ENCODE data around the gene KDM2A. TPM values are rescaled to one million over a fixed set of nuclear protein-coding genes. Genes with fewer than 3 reads are reported as not detected.

Gene KDM2A
- total RNA-seq, 2 donors from 2014 or later = 27.7 to 37.3 TPM

DNA sequence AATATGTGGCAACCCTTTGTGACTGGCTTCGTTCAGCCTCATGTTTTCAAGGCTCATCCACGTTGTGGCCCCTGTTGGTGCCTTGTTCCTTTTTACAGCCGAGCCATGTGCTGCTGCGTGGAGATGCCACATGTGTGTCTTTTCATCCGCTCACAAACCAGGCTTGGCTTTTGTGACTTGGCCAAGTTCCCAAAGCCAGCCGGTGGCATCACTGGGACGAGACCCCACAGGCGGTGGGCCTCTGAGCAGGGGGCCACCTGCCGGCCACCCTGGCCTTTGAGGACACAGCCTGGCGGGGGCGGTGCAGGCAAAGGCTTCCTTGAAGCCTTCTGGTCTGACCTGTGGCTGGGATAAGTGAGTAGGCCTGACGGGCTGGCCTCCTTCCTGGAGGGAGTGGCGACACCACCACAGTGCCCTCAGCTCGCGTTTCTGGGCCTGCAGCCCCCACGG is 157.7 kb downstream of the KDM2A start:
- Histone ChIP-seq H3K9me3 (no peaks in the 10 kb centered on the region), H3K36me3 (peaks cover 33% of the 10 kb centered on the region), H3K27ac (peak overlapping the region; percentile 84 to 90), H3K4me1 (peaks cover 0 to 87% of the 10 kb centered on the region in 2 donors), H3K4me3 (peak overlapping the region in 1 of 2 donors; percentile 38), H3K27me3 (no peaks in the 10 kb centered on the region)
- TF ChIP-seq, protein P1, sequence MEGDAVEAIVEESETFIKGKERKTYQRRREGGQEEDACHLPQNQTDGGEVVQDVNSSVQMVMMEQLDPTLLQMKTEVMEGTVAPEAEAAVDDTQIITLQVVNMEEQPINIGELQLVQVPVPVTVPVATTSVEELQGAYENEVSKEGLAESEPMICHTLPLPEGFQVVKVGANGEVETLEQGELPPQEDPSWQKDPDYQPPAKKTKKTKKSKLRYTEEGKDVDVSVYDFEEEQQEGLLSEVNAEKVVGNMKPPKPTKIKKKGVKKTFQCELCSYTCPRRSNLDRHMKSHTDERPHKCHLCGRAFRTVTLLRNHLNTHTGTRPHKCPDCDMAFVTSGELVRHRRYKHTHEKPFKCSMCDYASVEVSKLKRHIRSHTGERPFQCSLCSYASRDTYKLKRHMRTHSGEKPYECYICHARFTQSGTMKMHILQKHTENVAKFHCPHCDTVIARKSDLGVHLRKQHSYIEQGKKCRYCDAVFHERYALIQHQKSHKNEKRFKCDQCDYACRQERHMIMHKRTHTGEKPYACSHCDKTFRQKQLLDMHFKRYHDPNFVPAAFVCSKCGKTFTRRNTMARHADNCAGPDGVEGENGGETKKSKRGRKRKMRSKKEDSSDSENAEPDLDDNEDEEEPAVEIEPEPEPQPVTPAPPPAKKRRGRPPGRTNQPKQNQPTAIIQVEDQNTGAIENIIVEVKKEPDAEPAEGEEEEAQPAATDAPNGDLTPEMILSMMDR (IDR thresholded peaks at IDR 0.05) = peak in 1 of 2 donors; percentile 49
- DNase-seq (ENCODE audit: low spot score) = no peak

DNA sequence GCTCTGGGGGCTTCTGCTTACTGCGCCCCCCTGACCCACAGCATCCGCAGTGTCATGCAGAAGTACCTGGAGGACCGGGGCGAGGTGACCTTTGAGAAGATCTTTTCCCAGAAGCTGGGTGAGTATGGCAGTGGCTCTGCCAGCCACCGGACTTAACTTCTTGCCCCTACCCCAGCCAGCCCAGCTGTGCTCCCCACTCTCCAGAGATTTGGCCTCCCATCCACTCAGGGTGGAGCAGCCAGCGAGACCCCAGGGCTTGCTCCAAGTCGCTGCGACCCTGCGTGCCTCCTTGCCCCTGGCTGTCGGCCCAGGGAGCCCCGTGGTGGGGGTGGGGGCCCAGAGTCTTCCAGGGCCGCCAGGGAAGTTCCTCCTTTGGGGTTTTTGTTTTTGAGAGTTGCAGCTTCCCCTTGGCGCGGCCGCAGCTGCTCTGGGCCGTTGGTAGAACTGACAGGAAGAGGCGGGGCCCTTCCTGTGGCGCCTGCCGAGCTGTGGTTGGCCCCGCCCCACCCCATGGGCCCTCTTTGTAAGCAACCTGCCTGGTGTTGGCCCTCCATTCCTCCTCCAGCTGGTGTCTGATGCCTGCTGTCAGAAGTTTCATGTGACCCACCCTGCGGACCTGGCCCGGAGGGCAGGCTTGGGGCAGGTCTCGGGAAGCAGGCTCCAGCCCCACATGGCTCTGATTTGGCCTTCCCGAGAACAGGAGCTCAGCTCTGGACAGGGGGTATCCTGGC is 158.3 kb downstream of the KDM2A start:
- Histone ChIP-seq H3K9me3 (no peaks in the 10 kb centered on the region), H3K36me3 (peaks cover 39% of the 10 kb centered on the region), H3K4me1 (peaks cover 0 to 81% of the 10 kb centered on the region in 2 donors), H3K27ac (peak overlapping the region; percentile 84 to 90), H3K4me3 (peak overlapping the region; percentile 11 to 38), H3K27me3 (no peaks in the 10 kb centered on the region)
- DNase-seq (ENCODE audit: low spot score) = peak; percentile 96
- TF ChIP-seq, protein P1 (IDR thresholded peaks at IDR 0.05) = no peak

DNA sequence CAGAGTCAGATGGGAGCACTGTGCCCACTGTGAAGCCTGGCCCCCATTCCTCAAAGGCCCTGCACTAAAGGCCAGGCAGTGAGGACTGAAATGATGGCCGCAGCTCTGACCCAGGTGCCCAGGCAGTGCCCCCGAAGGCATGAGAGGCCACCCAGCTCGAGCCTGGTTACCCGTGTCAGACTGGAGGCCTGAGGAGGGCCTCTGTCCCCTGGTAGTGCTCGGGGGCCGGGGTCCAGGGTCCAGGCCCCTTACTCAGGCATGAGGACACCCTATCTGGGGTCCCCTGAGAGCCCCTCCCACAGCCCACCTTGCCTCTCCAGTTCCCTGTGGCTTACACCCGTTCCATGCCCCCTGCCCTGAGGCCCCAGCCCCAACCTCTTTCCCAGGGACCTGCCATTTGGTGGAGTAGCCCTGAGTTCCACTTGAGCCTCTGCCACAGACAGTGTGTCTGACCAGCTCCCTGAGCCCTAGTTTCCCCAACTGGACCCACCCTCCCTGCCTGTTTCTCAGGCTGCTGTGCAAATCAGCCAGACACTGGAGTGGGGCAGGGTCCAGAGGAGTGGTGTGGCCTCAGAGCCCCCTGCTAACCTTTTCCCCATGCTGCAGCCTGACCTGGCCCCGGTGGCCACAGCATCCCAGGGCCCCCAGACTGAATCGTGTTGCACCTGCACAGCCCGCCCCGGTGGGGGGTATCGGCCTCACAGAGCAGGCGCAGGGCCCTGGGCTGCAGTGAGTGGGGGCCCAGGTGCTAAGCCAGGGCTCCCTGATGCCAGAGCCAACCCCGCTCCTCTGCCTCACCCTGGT is 159.3 kb downstream of the KDM2A start:
- H3K4me3 ChIP-seq = no peak overlapping the region
- no peak for DNase-seq (ENCODE audit: low spot score)
- TF ChIP-seq, protein P1 (IDR thresholded peaks at IDR 0.05) = no peak
- peak overlapping the region; percentile 84 to 90 for H3K27ac ChIP-seq
- peaks cover 48% of the 10 kb centered on the region for H3K36me3 ChIP-seq
- H3K9me3 ChIP-seq = no peaks in the 10 kb centered on the region
- peaks cover 0 to 71% of the 10 kb centered on the region in 2 donors for H3K4me1 ChIP-seq
- H3K27me3 ChIP-seq = no peaks in the 10 kb centered on the region

DNA sequence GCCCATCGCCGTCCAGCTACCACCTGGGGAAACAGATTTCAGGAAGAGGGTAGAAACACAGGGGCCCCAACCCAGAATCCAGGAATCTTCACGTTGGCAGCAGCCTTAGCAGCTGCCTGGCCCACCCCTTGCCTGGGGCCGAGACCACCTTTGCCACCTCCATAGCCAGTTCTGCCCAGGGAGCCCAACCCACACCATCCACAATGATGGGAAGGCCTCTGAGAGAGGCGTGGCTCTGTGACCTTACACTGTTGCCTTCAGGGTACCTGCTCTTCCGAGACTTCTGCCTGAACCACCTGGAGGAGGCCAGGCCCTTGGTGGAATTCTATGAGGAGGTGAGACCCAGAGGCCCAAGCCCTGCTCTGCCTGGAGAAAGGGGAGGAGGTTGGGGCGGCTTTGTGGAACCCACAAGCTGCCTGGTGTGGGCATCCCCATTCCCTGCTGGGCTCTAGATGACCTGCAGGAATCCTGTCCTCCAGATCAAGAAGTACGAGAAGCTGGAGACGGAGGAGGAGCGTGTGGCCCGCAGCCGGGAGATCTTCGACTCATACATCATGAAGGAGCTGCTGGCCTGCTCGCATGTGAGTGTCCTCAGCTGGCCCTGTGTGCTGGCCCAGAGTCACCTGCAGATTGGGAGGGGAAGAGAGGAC is 160.0 kb downstream of the KDM2A start:
- peaks cover 55% of the 10 kb centered on the region for H3K36me3 ChIP-seq
- DNase-seq (ENCODE audit: low spot score) = no peak
- H3K27me3 ChIP-seq = no peaks in the 10 kb centered on the region
- TF ChIP-seq, protein P1 (IDR thresholded peaks at IDR 0.05) = no peak
- no peaks in the 10 kb centered on the region for H3K9me3 ChIP-seq
- H3K4me3 ChIP-seq = no peak overlapping the region
- H3K27ac ChIP-seq = peak overlapping the region; percentile 84 to 90
- H3K4me1 ChIP-seq = peaks cover 0 to 64% of the 10 kb centered on the region in 2 donors

DNA sequence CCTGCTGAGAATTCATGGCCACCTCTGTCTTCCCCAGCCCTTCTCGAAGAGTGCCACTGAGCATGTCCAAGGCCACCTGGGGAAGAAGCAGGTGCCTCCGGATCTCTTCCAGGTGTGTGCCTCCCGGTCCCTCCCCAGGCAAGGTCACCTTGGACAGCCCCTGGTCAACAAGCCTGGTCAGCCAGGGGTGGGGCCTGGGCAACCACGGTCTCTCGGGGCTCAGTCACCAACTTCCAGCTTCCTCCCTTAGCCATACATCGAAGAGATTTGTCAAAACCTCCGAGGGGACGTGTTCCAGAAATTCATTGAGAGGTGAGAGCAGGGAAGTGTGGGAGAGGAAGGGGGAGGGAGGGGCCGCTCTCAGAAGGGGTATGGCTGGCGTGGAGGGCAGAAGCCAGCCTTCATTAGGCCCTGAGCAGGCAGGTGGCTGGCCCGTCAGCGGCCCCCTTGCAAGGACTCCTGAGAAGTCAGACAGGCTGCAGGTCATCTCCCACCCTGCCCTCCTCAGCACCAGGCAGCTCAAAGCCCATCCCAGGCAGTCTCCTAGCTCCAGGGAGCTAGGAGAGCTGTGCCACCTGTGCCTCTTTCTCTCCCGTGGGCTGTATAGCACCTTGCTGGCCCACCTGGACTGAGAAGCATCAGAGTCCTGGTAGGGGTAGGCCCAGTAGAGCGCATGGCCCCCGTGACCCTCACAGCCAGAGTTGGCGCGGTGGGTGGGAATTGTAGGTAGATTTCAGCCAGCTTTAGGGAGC is 160.7 kb downstream of the KDM2A start:
- H3K27me3 ChIP-seq = no peaks in the 10 kb centered on the region
- H3K4me1 ChIP-seq = peaks cover 0 to 57% of the 10 kb centered on the region in 2 donors
- H3K4me3 ChIP-seq = no peak overlapping the region
- no peak for DNase-seq (ENCODE audit: low spot score)
- TF ChIP-seq, protein P1 (IDR thresholded peaks at IDR 0.05) = no peak
- peaks cover 62% of the 10 kb centered on the region for H3K36me3 ChIP-seq
- H3K27ac ChIP-seq = no peak overlapping the region
- H3K9me3 ChIP-seq = no peaks in the 10 kb centered on the region

Data from right atrium auricular region (tissue), 2 donors.